T-helper 9 cell (primary cell): ENCODE data around the gene HOXB8.

Experiments used
- DNase-seq: peaks from one replicate; pipeline ENCODE4 v3.0.0-alpha.2; 2020

HOXB8 gene

DNA sequence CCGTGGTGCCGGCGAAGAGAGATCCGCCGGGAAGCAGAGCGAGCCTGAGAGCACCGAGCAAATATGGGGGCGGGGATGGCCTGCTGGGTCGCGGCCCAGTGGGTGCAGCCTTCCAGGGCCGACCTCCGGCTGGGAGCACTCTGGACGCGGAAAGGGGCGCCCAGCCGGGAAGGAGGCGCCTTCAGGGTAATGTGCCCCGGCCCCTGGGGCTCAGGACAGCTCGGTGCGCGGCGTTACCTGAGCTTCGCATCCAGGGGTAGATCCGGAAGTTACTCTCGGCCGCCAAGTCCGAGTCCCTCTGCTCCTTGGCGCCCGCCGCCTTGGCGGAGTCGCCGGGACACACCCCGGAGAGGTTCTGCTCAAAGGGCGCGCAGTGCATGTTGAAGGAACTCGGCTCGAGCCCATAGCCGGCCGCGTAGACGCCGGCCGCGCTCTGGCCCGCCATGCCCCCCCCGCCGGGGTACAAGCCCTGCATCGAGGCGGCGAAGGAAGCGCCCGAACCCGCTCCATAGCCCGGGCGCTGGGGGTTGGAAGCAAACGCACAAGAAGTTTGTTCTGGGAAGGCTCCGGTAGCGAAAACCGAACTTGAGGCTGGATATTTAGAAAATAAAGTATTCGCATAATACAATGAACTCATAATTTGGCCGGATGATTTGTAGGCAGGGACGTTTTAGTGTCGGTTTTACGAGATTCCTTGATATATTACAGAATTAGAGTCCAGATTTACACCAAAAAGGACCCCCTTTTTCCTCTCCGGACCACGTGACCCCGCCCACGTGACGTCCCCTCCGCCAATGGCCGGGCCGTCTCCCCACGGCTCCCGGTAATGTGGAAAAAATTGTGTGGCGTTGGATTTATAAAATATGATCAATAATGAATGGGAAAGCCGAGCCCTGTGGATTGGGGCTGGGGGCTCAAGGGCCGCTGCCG, 4.5 kb downstream of the HOXB8 start, which contains the start of gene HOXB7:
Gene HOXB7 (minus strand): TSS at position 736 of the 930 bp plus-strand sequence. CDS start 99 bp downstream, at position 637.
- DNase-seq, result peak; percentile 56

DNA sequence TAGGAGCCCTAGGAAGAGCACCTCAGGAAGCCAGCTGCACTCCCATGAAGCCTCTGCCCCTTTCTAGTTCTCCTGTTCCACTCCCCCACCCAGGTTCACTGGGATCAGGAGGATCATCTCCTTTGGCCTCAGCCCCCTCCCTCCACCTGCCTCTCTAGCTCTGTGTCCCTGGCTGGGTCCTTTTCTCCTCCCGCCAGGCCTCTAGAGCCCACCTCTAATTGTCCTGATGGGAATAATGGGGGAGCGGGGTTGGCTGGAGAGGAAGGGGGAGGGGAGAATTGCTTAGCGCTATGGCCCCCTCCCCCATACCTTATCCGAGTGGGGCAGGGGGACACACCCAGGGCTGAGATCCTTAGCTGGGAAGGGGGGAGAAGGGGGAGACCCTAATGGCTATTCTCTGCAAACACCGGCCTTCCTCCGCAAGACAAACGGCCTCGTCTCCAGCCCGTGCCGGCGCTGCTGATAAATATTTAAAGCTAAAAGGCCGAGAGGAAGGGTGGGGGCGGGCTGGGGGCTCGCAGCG, 5.3 kb downstream of the HOXB8 start:
- DNase-seq, result no peak

DNA sequence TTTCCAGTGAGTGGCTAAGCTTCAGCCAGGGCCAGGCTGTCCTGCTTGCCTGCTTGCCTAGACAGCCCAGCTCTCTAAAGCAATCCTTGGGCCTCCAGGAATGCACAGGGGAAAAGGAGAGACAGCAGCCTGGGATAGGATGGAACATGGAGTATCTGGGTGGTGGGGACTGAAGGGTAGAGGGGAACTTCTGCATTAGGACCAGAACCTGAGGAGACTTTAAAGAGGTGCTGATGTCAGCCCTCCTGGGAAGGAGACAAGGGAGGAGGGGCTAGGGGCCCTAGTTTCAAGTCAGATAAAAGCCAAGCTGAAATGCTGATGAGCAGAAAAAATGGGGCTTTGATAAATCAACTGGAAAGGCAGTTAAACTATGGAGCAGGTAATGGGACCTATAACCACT, 6.1 kb downstream of the HOXB8 start:
- no peak for DNase-seq

DNA sequence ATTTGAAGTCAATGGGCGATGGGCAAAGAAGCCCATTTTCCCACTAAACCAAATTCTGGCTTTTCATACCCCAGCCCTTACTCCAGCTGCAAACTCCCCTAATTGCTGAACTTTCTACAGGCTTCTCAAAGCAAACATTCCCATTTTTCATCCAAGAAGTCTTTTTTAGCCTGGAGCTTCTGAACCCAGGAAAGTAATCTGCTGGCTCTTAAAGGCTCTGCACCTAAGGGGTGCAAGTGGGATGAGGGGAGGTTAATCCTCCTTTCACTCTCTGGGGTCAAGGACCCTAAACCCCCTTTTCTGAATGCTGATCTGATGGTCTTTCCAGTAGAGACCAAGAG, 6.6 kb downstream of the HOXB8 start:
- no peak for DNase-seq

DNA sequence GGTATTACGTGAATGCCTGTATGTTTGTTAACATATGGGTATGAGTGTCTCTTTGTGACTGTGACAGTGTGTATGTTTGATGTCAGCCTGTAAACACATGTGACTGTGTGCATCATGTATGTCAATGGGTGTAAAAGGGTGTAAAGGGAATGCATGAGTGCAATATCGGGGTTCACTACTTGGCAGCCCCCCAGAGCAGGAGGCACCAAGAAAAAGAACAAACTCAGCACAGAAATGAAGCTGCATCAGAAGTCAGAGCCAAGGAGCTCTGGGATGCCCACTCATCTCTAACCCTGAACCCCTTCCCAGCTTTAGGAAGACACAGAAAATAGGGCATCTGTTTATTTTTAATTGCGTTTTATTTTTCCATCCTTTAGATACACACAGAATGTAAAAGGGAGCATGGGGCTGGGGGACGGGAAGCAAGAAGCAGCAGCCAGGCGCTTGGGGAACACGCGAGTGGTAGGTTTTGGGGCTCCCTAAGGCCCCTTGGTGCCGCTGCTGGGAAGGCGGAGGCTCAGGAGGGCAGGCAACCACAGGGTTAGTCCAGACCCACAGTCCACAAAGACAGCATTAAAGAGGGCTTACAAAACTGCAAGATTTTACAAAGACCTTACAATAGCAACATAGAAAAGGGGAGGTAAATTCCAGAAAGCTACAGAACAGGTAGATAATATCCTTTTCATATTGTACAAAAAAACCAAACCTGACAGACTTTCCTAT, 8.0 kb downstream of the HOXB8 start:
- DNase-seq, result no peak

DNA sequence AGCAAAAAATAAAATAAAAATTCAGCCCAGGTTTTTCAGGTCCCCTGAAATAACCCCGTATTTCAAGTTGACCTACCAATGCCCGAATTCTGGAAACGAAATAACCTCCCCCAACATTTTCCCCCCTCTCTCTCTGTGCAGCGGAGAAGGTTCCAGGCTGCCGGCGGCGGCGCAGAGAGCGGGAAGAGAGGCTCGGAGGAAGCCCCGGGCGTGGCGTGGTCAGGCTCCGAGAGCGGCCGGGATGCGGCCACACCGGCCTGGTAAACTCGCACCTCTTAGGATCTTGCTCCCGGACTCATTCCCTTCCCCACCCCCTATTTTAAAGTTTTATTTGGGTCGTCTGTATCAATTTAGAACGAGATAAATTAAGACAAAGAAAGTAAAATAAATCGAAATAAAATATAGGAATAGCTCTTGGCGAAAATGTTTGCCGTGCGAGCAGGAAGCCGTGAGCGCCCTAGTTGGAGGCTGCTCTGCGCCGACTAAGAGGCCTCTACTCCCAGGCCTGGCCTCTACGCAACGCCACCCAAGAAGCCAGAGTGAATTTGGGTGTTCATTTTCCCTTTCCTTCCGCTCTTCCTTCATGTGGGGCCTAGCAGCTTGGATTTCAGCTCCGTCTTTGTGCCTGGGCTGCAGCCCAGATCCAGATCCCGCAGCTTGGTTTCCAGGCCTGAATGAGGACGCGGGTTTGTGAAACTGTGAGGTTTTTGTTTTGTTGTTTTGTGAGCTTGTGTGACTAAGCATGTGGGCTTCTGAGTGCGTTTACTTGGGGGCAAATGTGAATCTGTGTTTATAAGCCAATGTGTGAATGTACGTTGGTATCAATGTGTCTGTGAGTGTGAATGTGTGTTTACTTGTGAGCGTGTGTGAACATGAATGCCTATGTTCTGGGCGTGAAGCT, 8.9 kb downstream of the HOXB8 start:
- DNase-seq, result no peak

DNA sequence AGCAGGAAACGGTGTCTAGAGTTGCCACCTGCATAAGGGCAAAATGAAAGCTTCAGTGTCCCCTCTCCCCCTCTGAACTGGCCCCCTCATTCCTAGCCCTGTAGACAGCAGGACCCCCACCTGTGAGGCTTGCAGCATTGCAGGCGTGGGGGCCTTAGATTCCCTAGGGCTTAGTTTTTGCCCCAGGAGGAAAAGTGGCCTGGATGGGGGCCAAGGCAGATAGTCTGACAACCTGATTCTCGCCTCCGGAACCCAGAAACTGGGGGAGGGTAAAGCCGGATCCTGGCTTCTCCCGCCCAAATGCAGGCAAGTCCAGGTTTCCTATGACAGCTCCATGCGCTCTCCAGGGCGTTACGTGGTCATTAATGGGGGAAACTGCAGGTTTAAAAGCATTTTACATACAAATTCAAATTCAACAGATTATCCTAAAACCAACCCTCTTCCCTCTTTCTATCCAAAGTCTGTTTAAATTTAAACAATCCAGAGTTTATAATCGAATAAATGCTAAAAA, 9.6 kb downstream of the HOXB8 start:
- DNase-seq, result no peak

DNA sequence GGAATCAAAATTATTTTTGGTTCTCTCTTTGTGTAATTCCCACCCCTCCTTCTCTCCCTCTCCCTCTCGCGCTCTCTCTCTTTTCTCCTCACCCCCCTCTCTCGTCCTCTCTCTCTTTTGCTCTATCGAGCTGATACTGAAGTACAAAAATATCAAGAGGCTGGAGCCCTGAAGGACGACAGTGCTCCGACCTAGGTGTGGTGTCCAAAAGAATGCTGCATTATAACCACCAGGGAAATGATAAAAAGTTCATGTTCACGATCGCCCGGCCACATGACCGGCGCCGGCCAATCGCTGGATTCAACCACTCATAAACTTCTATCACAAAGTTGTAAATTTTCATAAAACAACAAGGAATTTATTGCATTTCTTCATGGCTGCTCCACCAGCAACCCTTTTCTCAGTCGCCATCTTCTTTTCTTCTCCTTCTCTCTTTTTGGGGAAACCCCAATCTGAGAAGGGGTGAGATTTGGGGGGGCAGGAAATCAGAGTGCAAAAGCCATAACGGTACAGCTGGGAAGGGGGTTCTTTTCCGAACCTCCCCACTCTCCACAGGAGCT, 10.2 kb downstream of the HOXB8 start, which contains the start of gene HOXB6:
Gene HOXB6 (minus strand): TSS at position 217 of the 560 bp plus-strand sequence. CDS start 6,836 bp downstream, outside the sequence.
- no peak for DNase-seq

DNA sequence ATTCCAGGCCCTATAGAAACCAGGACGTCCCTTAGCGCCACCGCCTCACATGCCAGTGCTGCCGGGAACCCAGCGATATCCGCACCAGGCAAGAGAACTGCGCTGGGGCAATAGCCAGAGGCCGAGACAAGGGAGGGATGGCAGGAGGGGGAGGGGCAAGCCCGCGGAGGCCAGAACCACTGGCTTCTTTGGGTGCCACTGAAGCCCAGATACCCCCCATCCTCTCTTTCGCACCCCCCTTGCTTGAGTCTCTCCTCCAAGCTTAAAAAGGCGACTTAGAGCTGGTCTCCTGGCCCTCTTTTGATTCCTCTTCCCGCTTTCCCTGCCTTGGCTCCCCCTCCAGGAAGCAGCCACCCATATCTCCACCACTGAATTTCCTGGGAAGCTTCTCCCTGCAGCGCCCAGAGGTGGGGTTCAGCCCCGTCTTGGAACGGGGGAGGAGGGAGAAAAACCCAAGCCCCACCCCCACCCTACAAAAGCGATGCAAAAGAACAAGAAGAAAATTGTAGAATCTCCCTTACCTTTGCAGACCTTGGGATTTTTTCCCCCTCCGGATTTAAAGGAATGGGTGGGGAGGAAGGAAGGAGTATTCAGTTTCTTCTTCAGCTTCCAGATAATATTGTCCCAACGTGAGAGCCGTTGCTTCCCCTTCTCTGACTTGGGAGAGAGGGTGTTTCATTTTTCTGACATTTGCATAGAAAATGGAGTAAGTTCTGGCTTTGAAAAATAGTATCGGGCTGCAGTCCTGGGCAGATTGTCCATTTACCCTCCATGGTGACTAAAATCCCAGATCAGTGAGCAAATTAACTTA, 10.9 kb downstream of the HOXB8 start:
- no peak for DNase-seq

DNA sequence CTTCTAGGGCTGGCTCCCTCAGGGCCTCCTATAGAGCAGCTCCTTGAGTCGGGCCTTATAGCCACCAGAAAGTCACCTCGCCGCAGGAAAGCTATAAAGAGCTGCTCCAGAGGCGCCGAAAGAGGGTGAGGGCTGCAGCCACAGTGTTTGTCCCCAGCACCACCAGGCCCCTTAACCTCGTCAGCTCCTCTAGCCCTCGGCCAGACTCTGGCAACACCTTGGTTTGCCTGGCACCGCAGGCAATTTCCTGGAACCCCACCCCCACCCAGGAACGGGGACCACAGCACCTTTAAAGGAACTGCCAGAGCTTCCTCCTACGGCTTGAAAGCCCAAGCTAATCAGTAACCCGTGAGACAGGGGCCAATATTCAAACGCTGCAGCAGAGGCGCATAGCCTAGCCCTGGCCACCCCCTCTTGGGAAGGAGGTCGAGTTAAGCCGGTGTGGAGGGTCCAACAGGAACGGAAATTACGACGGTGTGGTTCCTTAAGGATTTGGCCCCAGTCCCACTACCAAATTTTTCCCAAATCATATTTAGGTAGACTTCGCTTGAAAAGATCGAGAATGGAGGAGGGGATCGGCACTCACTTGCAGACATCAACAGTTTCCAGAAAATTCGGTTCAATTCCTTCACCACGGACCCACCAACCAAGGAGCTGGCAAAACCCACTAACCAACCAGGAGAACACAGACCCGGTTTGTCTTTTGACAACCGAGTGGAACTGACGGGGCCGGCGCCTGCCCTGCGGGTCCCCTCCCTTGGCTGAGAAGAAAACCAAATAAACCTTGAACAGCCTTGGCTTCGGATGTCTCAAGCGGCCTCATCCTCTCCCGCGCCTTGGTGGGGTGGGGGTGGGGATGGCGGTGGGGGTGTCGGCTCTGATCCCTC, 13.3 kb downstream of the HOXB8 start:
- no peak for DNase-seq

DNA sequence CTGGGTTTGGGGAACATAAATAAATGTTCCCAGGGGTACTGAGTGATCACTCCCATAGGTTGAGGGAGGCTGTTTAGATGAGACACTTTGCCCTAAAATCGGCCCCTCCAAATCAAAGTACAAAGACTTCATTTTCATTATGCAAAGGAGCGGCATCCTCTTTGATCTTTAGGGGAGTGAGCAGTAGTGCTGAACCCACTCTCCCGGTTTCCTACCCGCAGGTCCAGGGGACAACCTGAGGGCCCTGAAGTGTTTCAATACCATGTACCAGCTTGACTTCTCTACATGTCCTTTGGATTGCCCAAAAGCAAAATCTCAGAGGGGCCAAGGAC, 13.9 kb downstream of the HOXB8 start:
- DNase-seq, result no peak

DNA sequence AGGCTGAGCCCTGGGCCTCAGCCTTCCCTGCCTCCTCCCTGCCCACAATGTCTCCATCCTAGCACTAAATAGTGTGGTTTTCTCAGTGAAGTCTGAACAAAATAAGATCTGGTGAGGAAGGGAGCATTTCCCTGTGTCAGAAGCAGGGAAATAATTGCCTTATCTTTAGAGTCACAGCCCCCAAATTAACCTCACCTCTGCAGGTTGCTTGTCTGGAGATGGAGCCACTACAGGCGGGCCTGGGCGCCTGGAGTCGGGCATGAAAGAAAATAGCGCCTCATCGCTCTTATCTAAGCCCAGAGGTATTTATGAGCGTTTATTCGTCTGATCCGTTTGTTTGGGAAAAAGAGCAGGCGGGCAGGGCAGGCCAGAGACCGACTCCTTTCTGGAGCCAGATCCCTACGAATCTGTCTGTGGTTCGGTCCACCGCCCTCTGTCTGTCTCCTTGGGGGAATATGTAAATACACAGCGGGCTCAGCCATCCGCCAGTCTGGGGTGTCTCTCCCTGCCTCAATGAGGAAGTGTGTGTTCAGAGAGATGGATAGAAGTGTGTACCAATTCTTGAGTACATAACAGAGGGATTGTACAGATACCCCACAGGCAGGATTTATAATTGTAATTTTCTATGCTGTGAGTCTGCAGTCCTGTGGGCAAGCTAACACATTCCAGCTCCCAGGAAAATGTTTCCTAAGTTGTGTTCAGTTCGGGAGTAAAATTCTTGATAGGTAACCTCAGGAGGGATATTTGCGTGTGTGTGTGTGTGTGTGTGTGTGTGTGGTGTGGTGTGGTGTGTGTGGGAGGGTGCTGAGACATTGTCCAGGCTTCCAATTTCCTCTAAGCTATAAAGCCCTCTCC, 14.6 kb downstream of the HOXB8 start:
- DNase-seq, result no peak

DNA sequence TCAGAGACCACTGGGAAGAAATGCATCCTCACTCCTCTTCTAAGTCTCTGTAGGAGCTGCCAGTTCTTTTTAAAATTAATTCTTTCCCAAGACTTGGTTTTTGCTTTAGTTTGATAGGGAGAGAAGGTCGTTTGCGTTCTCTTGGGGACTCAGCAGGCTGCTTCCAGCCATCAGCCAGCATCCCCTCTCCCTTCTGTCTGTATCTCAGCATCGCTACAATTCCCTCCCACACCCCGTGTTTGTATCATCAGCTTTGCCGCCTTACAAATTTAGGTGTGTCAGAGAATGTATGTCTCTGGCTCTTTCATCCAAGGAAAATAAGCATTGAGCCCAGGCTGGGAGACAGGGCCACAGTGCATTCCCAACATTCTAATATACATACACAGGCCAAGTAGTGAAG, 15.7 kb downstream of the HOXB8 start:
- DNase-seq, result no peak

DNA sequence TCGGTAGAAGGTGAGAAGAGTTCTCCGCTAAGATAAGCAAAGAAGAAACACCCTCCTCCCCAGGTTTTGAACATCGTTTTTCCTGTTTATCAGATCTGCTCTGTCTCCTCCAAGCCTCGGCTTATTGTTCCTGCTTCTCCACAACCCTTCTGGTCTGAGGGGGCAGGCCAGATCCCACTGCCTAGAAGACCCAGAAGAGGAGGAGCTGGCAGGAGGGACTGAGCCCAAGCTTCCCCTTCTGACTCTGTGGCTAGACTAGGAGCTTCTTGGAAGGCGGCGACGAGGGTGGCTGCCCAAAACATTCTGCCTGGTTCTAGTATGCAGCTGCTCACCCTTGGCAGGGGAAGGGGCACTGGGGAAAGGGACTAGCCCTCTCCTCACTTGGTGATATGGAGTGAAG, 16.4 kb downstream of the HOXB8 start:
- no peak for DNase-seq

DNA sequence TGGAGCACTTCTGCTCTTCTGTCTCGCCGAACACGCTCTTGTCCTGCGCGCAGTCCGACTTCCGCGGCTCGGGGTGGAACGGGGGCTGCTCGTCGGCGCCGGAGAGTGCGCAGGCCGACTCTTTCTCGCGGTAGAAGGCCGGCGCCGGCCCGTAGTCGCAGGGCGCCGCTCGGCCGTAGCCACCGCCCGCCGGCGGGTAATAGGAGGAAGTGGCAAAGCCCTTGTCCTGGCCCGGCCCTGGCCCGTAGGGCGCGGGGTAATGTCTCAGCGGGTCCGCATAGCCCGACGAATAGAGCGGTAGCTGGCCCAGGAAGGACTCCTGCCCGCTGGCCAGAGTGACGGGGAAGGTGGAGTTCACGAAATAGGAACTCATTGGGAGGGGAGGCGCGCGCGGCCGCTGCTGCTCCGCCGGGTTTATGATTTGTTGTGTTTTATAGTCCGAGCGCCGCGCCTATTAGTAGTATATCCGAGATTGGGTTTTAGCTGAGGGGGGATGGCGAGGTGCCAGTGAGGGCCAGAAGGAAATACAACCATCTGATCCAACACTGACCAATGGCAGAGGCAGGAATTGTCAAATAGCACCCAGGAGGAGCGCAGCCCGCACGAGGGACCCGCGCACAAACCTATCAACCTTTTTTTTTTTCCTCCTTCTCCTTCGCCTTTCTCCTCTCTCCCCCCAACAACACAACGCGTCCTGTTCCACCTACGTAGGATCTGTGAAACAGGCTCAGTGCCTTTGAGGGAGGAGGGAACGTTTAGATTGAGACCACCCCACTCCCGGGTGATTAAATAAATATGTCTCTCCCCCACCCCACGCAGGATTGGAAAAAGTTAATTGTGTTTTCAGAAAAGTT, 17.1 kb downstream of the HOXB8 start:
- no peak for DNase-seq

DNA sequence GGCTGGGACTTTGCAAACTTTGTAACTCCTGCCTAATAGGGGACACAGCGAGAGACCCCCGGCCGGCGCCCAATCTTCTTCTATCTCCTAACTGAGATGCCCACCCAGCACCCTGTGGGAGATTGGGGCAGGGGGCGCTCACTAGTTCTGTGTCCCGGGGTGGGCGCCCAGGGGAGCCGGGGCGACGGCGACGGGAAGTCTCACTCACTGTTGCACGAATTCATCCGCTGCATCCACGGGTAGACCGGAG, 17.6 kb downstream of the HOXB8 start:
- DNase-seq, result no peak

DNA sequence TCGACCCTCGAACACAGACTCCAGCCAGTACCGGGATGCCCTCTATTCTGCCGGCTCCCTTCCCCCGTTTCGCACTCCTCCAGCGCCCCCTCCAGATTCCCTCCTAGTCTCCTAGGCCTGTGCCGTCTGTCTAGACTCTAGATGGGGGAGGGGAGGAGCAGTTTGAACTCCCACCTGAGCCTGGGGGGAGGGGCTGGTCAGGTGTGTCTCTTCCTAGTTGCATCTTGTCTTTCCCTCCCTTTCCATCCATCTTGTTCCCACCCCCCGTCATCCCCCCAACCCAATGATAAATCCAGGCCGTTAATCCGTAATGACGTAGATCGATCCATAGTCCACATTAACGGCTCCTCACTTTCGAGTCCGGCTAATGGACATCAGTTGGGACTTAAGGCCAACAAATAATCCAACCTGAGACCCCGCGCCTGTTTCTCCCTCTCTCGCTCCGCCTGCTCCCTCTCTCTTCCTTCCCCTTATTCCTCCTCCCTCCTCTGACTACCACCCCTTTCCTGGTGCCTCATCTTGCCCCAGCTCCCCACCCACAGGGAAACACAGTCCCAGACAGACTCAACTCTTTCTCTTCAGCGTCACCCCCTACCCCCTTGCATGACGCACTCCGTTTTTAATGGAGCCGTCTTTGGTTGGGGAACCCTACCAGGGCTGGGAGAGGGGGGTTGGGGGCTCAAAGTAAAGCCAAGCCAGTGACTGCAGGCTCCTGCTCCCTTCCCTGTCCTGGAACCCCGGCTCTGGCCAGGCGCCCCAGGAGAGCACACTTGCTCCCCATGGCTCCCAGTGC, 18.2 kb downstream of the HOXB8 start:
- DNase-seq, result no peak
